KMS-11 (cell line): ENCODE data around the gene SLC15A3.

Experiments
- H2AFZ ChIP-seq: fragments of 200-600 bp; sonication (generic); 2 replicates; pipeline ENCODE4 v1.6.1; 2016; ENCODE audit warnings: antibody characterized with exemption, mixed run types, low read depth
- H3K27ac ChIP-seq: fragments of 200-600 bp; sonication (generic); 2 replicates; pipeline ENCODE4 v1.6.1; 2016; ENCODE audit warnings: mild to moderate bottlenecking, mixed run types
- H3K27me3 ChIP-seq: fragments of 200-600 bp; sonication (generic); 2 replicates; pipeline ENCODE4 v1.6.1; 2017; ENCODE audit warnings: mild to moderate bottlenecking, low read depth, mixed run types, moderate library complexity; ENCODE audit not compliant: insufficient read depth
- H3K36me3 ChIP-seq: fragments of 200-600 bp; sonication (generic); 2 replicates; pipeline ENCODE4 v1.6.1; 2017; ENCODE audit warnings: mild to moderate bottlenecking, mixed run types; ENCODE audit not compliant: insufficient read depth
- H3K4me1 ChIP-seq: fragments of 200-600 bp; sonication (generic); 2 replicates; pipeline ENCODE4 v1.6.1; 2016; ENCODE audit warnings: mild to moderate bottlenecking, low read depth, mixed run types; ENCODE audit not compliant: poor library complexity, severe bottlenecking
- H3K4me2 ChIP-seq: fragments of 200-600 bp; sonication (generic); 2 replicates; pipeline ENCODE4 v1.7.0; 2016; ENCODE audit warnings: mild to moderate bottlenecking, mixed run types
- H3K4me3 ChIP-seq: fragments of 200-600 bp; sonication (generic); IDR thresholded peaks from 2 replicates; pipeline ENCODE4 v1.6.1; 2017; ENCODE audit warnings: low read depth, low read length, mixed read lengths; ENCODE audit not compliant: insufficient read depth
- H3K79me2 ChIP-seq: fragments of 200-600 bp; sonication (generic); 2 replicates; pipeline ENCODE4 v1.6.1; 2016; ENCODE audit warnings: low read depth, mixed run types; ENCODE audit not compliant: insufficient read depth
- H3K9ac ChIP-seq: fragments of 200-600 bp; sonication (generic); 2 replicates; pipeline ENCODE4 v1.6.1; 2016; ENCODE audit warnings: mild to moderate bottlenecking, mixed run types
- H4K20me1 ChIP-seq: fragments of 200-600 bp; sonication (generic); 2 replicates; pipeline ENCODE4 v1.6.1; 2016; ENCODE audit warnings: mild to moderate bottlenecking, mixed run types; ENCODE audit not compliant: insufficient read depth
- CTCF ChIP-seq: fragments of 200-600 bp; sonication (generic); conservative IDR thresholded peaks from 2 replicates; pipeline ENCODE4 v1.6.1; 2017; ENCODE audit warnings: low read depth, mild to moderate bottlenecking, antibody characterized with exemption, low read length, moderate library complexity, mixed read lengths

SLC15A3 gene

GRCh38 chr11:60913793-60914632, 38.0 kb downstream of the SLC15A3 start, which contains the start of gene TMEM109:
Gene TMEM109, plus strand, starts transcription at chr11:60914158. Its CDS starts 5,536 bp downstream, at chr11:60919694.
- Histone ChIP-seq H3K4me1 (peaks cover 71% of the 10 kb centered on the region), H3K4me2 (peak within 1 kb of the TSS; percentile 66)
- TF ChIP-seq CTCF = no peak

DNA sequence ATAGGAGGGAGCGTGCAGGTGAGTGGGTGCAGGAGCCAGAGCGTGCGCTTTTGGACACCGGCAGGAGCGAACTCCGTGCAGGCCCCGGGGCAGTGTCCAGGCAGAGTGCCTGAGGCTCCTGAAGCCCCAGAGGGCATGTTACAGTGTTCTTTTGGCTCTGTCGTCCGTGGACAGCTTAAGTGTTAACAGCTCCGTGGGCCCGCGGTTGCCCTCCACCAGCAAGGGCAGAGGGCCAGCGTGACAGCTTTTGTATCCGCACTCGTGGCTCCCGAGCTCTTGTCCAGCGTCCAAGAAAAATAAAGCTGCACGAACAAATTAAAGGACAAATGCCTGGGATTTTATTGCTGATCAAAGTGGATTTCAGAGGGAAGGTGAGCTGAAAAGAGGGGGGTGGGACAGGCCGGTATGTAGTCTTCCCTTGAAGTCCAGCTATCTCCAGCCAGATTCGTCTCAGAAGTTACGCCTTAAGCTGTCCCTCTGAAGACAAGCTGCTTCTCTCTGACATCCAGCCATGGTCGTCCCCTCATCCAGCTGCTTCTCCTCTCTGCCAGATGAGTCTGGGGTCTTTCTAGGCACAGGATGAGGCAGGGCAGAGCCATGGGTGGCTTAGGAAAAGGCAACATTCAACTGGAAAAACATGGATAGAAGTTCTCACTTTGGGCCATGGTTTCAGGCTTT, 39.0 kb downstream of the SLC15A3 start:
- H3K79me2 ChIP-seq = peaks cover 34% of the 10 kb centered on the region
- H3K4me1 ChIP-seq = peaks cover 70% of the 10 kb centered on the region
- H3K4me2 ChIP-seq = peak overlapping the region; percentile 66
- TF ChIP-seq CTCF = no peak
- no peak overlapping the region for H3K4me3 ChIP-seq
- no peaks in the 10 kb centered on the region for H3K36me3 ChIP-seq
- H4K20me1 ChIP-seq = peaks cover 3% of the 10 kb centered on the region; the same call in 1 of the 2 replicates
- peak overlapping the region; percentile 81 for H2AFZ ChIP-seq
- H3K9ac ChIP-seq = peak overlapping the region; percentile 74; the same call in 1 of the 2 replicates
- no peaks in the 10 kb centered on the region for H3K27me3 ChIP-seq
- peak overlapping the region; percentile 68; the same call in 1 of the 2 replicates for H3K27ac ChIP-seq

More at GRCh38 chr11:60913793-60914632, 38.0 kb downstream of the SLC15A3 start, which contains the start of gene TMEM109:
- Histone ChIP-seq H3K9ac (peak within 1 kb of the TSS; percentile 74), H4K20me1 (peaks cover 4% of the 10 kb centered on the region; the same call in 1 of the 2 replicates), H3K4me3 (no peak within 1 kb of the TSS), H3K36me3 (no peaks in the 10 kb centered on the region), H3K79me2 (peaks cover 42% of the 10 kb centered on the region), H3K27me3 (no peaks in the 10 kb centered on the region), H3K27ac (peak within 1 kb of the TSS; percentile 68), H2AFZ (peak within 1 kb of the TSS; percentile 81)

- Histone ChIP-seq H3K4me1 (peaks cover 65% of the 10 kb centered on the region), H3K79me2 (peaks cover 27% of the 10 kb centered on the region), H4K20me1 (no peaks in the 10 kb centered on the region; the same call in 1 of the 2 replicates), H3K9ac (no peak overlapping the region), H3K36me3 (no peaks in the 10 kb centered on the region), H3K27me3 (no peaks in the 10 kb centered on the region), H3K27ac (no peak overlapping the region), H3K4me2 (no peak overlapping the region), H3K4me3 (no peak overlapping the region), H2AFZ (no peak overlapping the region)
- TF ChIP-seq CTCF = no peak
These were observed 39.6 kb downstream of the SLC15A3 start for GRCh38 chr11:60912223-60912850.

DNA sequence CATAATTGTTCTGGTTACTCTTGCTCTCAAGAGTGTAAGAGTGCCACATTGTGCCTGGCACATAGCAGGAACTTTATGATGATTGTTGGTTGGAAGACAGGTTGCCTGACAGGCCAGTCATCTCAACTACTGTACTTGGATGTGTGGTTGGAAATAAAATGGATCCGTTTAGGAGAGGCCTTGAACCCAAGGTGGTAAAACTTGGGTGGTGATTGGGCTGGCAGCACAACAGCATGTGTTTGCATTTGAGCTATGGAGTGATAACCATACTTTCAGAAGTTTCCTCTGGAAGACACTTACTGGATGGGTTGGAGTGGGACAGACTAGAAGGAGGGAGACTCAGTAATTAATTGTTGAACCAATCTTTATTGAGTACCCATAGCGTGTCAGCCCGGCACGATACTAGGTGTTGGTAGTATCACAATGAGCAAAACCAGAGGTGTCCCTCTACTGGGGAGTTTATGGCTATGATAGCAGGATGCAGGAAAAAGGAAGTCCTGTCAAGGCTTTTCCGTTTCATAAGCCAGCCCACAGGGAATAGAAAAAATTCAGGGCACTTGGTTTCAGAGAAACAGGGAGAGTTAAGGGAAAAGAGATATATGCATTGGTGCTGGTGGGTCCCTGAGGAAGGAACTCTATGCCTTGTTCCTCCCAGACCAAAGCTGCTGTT, 41.1 kb downstream of the SLC15A3 start:
- Histone ChIP-seq H2AFZ (no peak overlapping the region), H3K27ac (peak overlapping the region; percentile 36; the same call in 1 of the 2 replicates), H3K79me2 (peaks cover 17% of the 10 kb centered on the region), H3K4me3 (no peak overlapping the region), H3K27me3 (no peaks in the 10 kb centered on the region), H4K20me1 (no peaks in the 10 kb centered on the region), H3K4me1 (peaks cover 56% of the 10 kb centered on the region), H3K36me3 (no peaks in the 10 kb centered on the region), H3K4me2 (peak overlapping the region; percentile 57), H3K9ac (no peak overlapping the region)
- TF ChIP-seq CTCF = no peak
